IMR-90 (cell line): ENCODE measurements around the gene EIF2B2. TPM values are rescaled to one million over a fixed set of nuclear protein-coding genes. Genes with fewer than 3 reads are reported as not detected.

Source experiments
- ATAC-seq: fragments of 200-7000 bp; cut with Tn5 transposase; 2 replicates; pipeline ENCODE4 v1.9.1; 2020; ENCODE audit warnings: low read depth, mild to moderate bottlenecking, moderate library complexity
- BruUV-seq: library from RNA; stranded (reverse); fragments of 400-500 nt; replicated peaks from 2 replicates; lab custom pipeline; 2021; lab: Mats Ljungman, UMichigan
- CTCF ChIA-PET: fragments of 300-600 bp; formaldehyde crosslinking; extraction: SDS; loops from one replicate; lab custom pipeline; 2021; ENCODE audit warnings: antibody characterized with exemption; lab: Yijun Ruan, JAX
- POLR2A ChIA-PET: fragments of 300-600 bp; sonication (Branson Sonifier 250); formaldehyde crosslinking; loops from one replicate; lab custom pipeline; 2022; ENCODE audit warnings: antibody characterized with exemption; ENCODE audit not compliant: unreplicated experiment; lab: Charles Lee
- DNase-seq: peaks from one replicate; pipeline ENCODE4 v3.0.0; 2013
- H2AFZ ChIP-seq: replicated peaks from 2 replicates; pipeline ENCODE3; 2013; ENCODE audit warnings: low read length, mild to moderate bottlenecking; ENCODE audit not compliant: poor library complexity
- H2AK5ac ChIP-seq: 2 replicates; pipeline ENCODE4 v1.6.1; 2013; ENCODE audit warnings: low read depth, low read length, inconsistent platforms
- H2AK9ac ChIP-seq: replicated peaks from 2 replicates; pipeline ENCODE3; 2013; ENCODE audit warnings: mild to moderate bottlenecking, low read depth, low read length, moderate library complexity; ENCODE audit not compliant: poor library complexity
- H2BK120ac ChIP-seq: 2 replicates; pipeline ENCODE4 v1.6.1; 2013; ENCODE audit warnings: low read depth, low read length, inconsistent platforms
- H2BK15ac ChIP-seq: 3 replicates; pipeline ENCODE4 v1.6.1; 2013; ENCODE audit warnings: low read depth, low read length, inconsistent platforms
- H2BK20ac ChIP-seq: 2 replicates; pipeline ENCODE4 v1.6.1; 2013; ENCODE audit warnings: low read depth, mild to moderate bottlenecking, inconsistent platforms, low read length, moderate library complexity
- H2BK5ac ChIP-seq: 2 replicates; pipeline ENCODE4 v1.6.1; 2013; ENCODE audit warnings: mild to moderate bottlenecking, low read depth, low read length, inconsistent platforms; ENCODE audit not compliant: poor library complexity, severe bottlenecking
- H3K14ac ChIP-seq: replicated peaks from 2 replicates; pipeline ENCODE4 v1.6.1; 2013; ENCODE audit warnings: low read depth, low read length, inconsistent platforms
- H3K18ac ChIP-seq: 2 replicates; pipeline ENCODE4 v1.6.1; 2013; ENCODE audit warnings: low read depth, low read length, control low read depth
- H3K23ac ChIP-seq: 2 replicates; pipeline ENCODE4 v1.6.1; 2013; ENCODE audit warnings: low read depth, low read length, inconsistent platforms
- H3K27ac ChIP-seq: 2 replicates; pipeline ENCODE4 v1.5.1; 2013; ENCODE audit warnings: mild to moderate bottlenecking, control low read depth, low read length; ENCODE audit not compliant: insufficient read depth
- H3K27me3 ChIP-seq: 2 replicates; pipeline ENCODE4 v1.6.1; 2013; ENCODE audit warnings: low read length; ENCODE audit not compliant: control insufficient read depth, insufficient read depth
- H3K36me3 ChIP-seq: 2 replicates; pipeline ENCODE4 v1.6.1; 2013; ENCODE audit warnings: low read length, mixed read lengths; ENCODE audit not compliant: control insufficient read depth, insufficient read depth
- H3K4ac ChIP-seq: 2 replicates; pipeline ENCODE4 v1.6.1; 2013; ENCODE audit warnings: low read depth, low read length, inconsistent platforms
- H3K4me1 ChIP-seq: 2 replicates; pipeline ENCODE4 v1.6.1; 2013; ENCODE audit warnings: low read length, mixed read lengths; ENCODE audit not compliant: control insufficient read depth, insufficient read depth
- H3K4me2 ChIP-seq: 2 replicates; pipeline ENCODE4 v1.6.1; 2013; ENCODE audit warnings: low read depth, mild to moderate bottlenecking, control low read depth, low read length, moderate library complexity
- H3K4me3 ChIP-seq: 2 replicates; pipeline ENCODE4 v1.5.1; 2013; ENCODE audit warnings: low read depth, mild to moderate bottlenecking, control low read depth, low read length, moderate library complexity; ENCODE audit not compliant: insufficient read depth
- H3K56ac ChIP-seq: 2 replicates; pipeline ENCODE4 v1.6.1; 2013; ENCODE audit warnings: low read length, inconsistent platforms; ENCODE audit not compliant: insufficient read depth; ENCODE audit errors: extremely low read depth
- H3K79me1 ChIP-seq, 2 experiments: 2 replicates each; pipeline ENCODE4 v1.6.1; 2013; ENCODE audit warnings: low read length in 2 of 2, inconsistent platforms in 1 of 2, low read depth in 1 of 2
- H3K9ac ChIP-seq: 2 replicates; pipeline ENCODE4 v1.6.1; 2013; ENCODE audit warnings: low read depth, low read length, control low read depth
- H3K9me1 ChIP-seq: 2 replicates; pipeline ENCODE4 v1.6.1; 2013; ENCODE audit warnings: low read length, inconsistent platforms; ENCODE audit not compliant: insufficient read depth
- H3K9me3 ChIP-seq: 2 replicates; pipeline ENCODE4 v1.6.1; 2013; ENCODE audit warnings: low read length; ENCODE audit not compliant: control insufficient read depth, insufficient read depth
- H4K20me1 ChIP-seq: 2 replicates; pipeline ENCODE4 v1.6.1; 2013; ENCODE audit warnings: low read length, inconsistent platforms; ENCODE audit not compliant: insufficient read depth
- H4K5ac ChIP-seq: 2 replicates; pipeline ENCODE4 v1.6.1; 2013; ENCODE audit warnings: mild to moderate bottlenecking, low read depth, low read length, control low read depth
- H4K8ac ChIP-seq, 2 experiments: 2 replicates each; pipeline ENCODE4 v1.6.1; 2013; ENCODE audit warnings: low read depth in 2 of 2, low read length in 2 of 2, control low read depth in 1 of 2, inconsistent platforms in 1 of 2
- H4K91ac ChIP-seq: 2 replicates; pipeline ENCODE4 v1.6.1; 2013; ENCODE audit warnings: low read depth, low read length, inconsistent platforms; ENCODE audit not compliant: insufficient read depth
- BHLHE40 ChIP-seq: fragments of 150-350 bp; IDR thresholded peaks from 2 replicates; pipeline ENCODE4 v1.6.1; 2016; ENCODE audit warnings: mild to moderate bottlenecking, low read depth, low read length
- CEBPB ChIP-seq: IDR thresholded peaks from 2 replicates; pipeline ENCODE4 v1.6.1; 2012; ENCODE audit warnings: low read depth, low read length, improper control_type of control experiment
- CHD1 ChIP-seq: IDR thresholded peaks from 2 replicates; pipeline ENCODE4 v1.6.1; 2012; ENCODE audit warnings: low read depth, low read length, improper control_type of control experiment
- MAFK ChIP-seq: IDR thresholded peaks from 2 replicates; pipeline ENCODE4 v1.6.1; 2012; ENCODE audit warnings: low read depth, low read length, improper control_type of control experiment
- MAZ ChIP-seq: IDR thresholded peaks from 2 replicates; pipeline ENCODE4 v1.6.1; 2012; ENCODE audit warnings: low read depth, mild to moderate bottlenecking, low read length, improper control_type of control experiment, moderate library complexity, borderline replicate concordance
- MXI1 ChIP-seq: IDR thresholded peaks from 2 replicates; pipeline ENCODE4 v1.6.1; 2012; ENCODE audit warnings: low read depth, mild to moderate bottlenecking, low read length, moderate library complexity, borderline replicate concordance
- NFE2L2 ChIP-seq: fragments of 150-350 bp; IDR thresholded peaks from 2 replicates; pipeline ENCODE4 v1.6.1; 2016; ENCODE audit warnings: low read depth, mild to moderate bottlenecking, low read length
- POLR2A ChIP-seq: IDR thresholded peaks from 2 replicates; pipeline ENCODE4 v1.6.1; 2012; ENCODE audit warnings: mild to moderate bottlenecking, low read depth, low read length
- RAD21 ChIP-seq: IDR thresholded peaks from 2 replicates; pipeline ENCODE4 v1.6.1; 2012; ENCODE audit warnings: low read length, improper control_type of control experiment
- RFX5 ChIP-seq: IDR thresholded peaks from 2 replicates; pipeline ENCODE4 v1.8.0; 2012; ENCODE audit warnings: low read depth, mild to moderate bottlenecking, low read length, moderate library complexity
- SMC3 ChIP-seq: fragments of 150-350 bp; IDR thresholded peaks from 2 replicates; pipeline ENCODE4 v1.6.1; 2016; ENCODE audit warnings: low read depth, mild to moderate bottlenecking, antibody characterized with exemption, low read length, moderate library complexity
- USF2 ChIP-seq: fragments of 150-350 bp; IDR thresholded peaks from 2 replicates; pipeline ENCODE4 v1.6.1; 2017; ENCODE audit warnings: mild to moderate bottlenecking, antibody characterized with exemption, low read length, low read depth
- WGBS, 2 experiments: methylation state at CpG; one replicate each; pipeline versions ENCODE4 v1.1.5 to v1.1.7; 2013; ENCODE audit warnings: missing lambda C conversion rate in 2 of 2; ENCODE audit not compliant: insufficient read length in 1 of 2; ENCODE audit errors: extremely low coverage in 2 of 2; 5-methylcytosine and 5-hydroxymethylcytosine counted together
- dilution Hi-C: fragments of 300-500 bp; cut with HindIII; formaldehyde crosslinking; loops from one replicate; pipeline ENCODE4 v1.14.3; 2018; ENCODE audit warnings: low sequenced_read_pairs; ENCODE audit not compliant: unreplicated experiment
- in situ Hi-C: fragments of 300-500 bp; cut with MboI; formaldehyde crosslinking; loops from 3 replicates; pipeline ENCODE4 v1.14.3; 2019; ENCODE audit warnings: low sequenced_read_pairs, inconsistent platforms, mixed read lengths
- intact Hi-C: fragments of 100-400 bp; cut with micrococcal nuclease; formaldehyde crosslinking; loops from 2 replicates; pipeline ENCODE4 v1.10.0; 2022
- polyA plus RNA-seq, 3 experiments: library from polyadenylated mRNA; depleted of rRNA; stranded (reverse); fragments of >200 nt; gene quantifications; 2 replicates each; pipeline ENCODE4 v1.2.3, GENCODE V29; 2012; ENCODE audit warnings: low replicate concordance in 1 of 3
- total RNA-seq: library from RNA; depleted of rRNA; stranded (reverse); fragments of >200 nt; gene quantifications from 2 replicates; pipeline ENCODE4 v1.2.3, GENCODE V29; 2012

EIF2B2 gene
- total and polyA plus RNA-seq, 2 of the 4 experiments (the other 2 are of a cell fraction) = 63.6 to 70.1 TPM

GRCh38 chr14:74954947-74955228, 47.8 kb upstream of the EIF2B2 start:
- Histone ChIP-seq H3K23ac (no peak overlapping the region), H2BK120ac (no peak overlapping the region), H4K91ac (no peak overlapping the region), H2BK20ac (no peak overlapping the region), H3K14ac (no peak overlapping the region), H3K79me1 (no peaks in the 10 kb centered on the region), H3K4me3 (peak overlapping the region; percentile 35), H4K5ac (no peak overlapping the region), H4K20me1 (no peaks in the 10 kb centered on the region), H2AK5ac (0 out of 2 replicates have a peak overlapping the region, but pooled peaks have one; percentile 24), H3K9me3 (no peaks in the 10 kb centered on the region), H3K9me1 (0 out of 2 replicates have a peak, but pooled peaks cover 5% of the 10 kb centered on the region), H3K27ac (no peak overlapping the region), H2AFZ (peak overlapping the region; percentile 87), H4K8ac (no peak overlapping the region), H3K18ac (no peak overlapping the region), H3K56ac (no peak overlapping the region), H3K4ac (no peak overlapping the region; the same call in 1 of the 2 replicates), H2BK5ac (no peak overlapping the region), H3K4me1 (peaks cover 13% of the 10 kb centered on the region; the same call in 1 of the 2 replicates), H2BK15ac (no peak overlapping the region), H3K27me3 (peaks cover 17% of the 10 kb centered on the region), H2AK9ac (no peak overlapping the region), H3K9ac (no peak overlapping the region), H3K4me2 (peak overlapping the region; percentile 21), H3K36me3 (no peaks in the 10 kb centered on the region)
- CTCF ChIA-PET = interaction anchor here (1.0 kb wide), 1 partner anchor 133 kb away, joined by 3 read pairs; no protein-coding TSS in a partner anchor
- intact Hi-C loops (no loop called here), in situ Hi-C loops (no loop called here), dilution Hi-C loops (no loop called here)
- 0% methylated on average over 2 of the region's 3 CpGs; no CpG with 5 or more reads in 1 of the 2 experiments for WGBS, 2 experiments
- no peak for DNase-seq
- POLR2A ChIA-PET = no interaction called here
- no peak for ATAC-seq
- BruUV-seq = no TSS peak
- TF ChIP-seq RAD21 = no peak
- no peak for TF ChIP-seq MAFK
- TF ChIP-seq USF2 = no peak
- no peak for TF ChIP-seq BHLHE40
- TF ChIP-seq RFX5 = no peak
- no peak for TF ChIP-seq MXI1
- TF ChIP-seq MAZ = no peak
- no peak for TF ChIP-seq CEBPB
- no peak for TF ChIP-seq CHD1
- no peak for TF ChIP-seq NFE2L2
- no peak for TF ChIP-seq SMC3
- TF ChIP-seq POLR2A = no peak
